GM19463 (cell line): ENCODE measurements around the gene PYGM.

Source experiments
- ATAC-seq: cut with Tn5 transposase; IDR thresholded peaks from one replicate; pipeline ENCODE4 v1.9.1; 2021; ENCODE audit warnings: mild to moderate bottlenecking, moderate library complexity; ENCODE audit not compliant: unreplicated experiment

Gene PYGM

DNA sequence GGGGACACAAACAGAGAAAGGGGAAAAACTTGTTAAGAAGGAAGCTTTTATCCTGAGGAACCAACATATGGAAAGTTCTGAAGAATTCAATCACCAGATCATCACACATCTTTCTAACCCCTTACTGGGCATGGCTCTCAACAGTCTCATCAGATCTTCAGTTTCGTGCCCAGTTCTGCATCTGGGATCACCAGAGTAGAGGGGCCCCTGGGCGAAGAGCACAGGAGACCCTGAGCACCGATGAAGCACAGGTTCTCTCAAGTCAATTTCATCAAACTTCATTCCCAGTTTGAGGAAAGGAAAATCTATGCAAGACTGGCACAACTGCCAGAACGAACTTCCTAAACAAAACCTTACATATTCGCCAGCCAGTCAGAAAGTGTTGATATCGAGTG lies 8.5 kb upstream of the PYGM start:
- no peak for ATAC-seq

DNA sequence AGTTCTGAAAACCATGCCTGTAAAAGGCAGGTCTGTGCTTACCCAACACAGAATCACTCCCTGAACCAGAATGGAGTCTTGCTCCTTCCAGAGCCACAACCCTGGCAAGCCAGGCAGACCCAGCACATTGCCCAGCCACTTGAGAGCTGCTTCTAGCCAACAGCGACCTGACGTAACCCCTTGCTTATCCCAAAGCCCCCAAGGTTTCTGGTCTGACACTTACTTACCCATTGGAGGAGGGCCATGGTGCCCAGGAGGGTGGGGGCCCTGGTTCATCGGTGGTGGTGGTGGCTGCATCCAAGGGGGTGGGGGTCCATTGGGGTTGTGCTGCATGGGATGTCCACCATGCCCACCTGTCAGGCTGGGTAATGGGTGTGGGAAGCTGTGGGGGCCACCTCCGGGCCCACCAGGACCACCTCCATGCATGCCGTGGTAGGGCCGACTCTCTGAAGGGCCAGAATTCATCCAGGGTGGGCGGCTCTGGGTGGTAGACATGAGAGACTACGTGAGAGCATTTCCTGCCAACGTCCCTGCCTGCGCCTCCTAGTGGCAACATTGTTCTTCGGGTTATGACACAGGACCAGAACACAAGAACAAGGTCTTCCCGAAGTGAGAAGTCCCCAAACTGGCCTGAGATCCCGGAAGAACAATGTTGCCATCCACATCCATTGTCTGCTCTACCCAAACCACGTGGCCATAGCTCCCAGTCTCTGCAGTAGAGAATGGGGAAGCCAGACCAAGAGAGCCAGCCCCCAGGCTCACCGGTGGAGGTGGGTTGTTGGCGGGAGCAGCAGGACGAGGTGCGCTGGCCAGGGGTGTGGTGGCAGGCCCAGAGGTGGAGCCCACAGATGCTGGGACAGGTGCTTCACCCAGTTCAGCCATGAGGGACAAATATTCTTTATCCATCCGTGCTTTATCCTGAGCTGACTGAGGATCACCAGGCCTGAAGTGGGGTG lies 7.8 kb upstream of the PYGM start:
- no peak for ATAC-seq

DNA sequence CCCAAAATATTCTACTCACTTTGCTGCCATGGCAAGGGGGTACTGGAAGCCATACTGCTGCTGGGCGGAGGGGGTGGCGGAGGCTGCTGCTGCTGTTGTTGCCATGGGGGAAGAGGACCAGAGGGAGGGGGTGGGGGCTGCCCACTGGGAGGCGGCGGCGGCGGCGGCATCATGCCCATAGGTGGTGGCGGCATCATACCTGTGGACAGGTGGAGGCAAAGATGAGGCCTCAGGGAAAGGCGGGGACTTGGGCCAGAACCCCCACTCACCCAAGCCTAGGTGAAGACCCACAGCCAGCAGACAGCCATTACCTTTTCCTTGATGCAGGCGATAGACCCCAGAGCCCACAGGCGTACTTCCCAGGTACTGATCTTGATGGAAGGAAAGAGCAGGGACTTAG lies 7.1 kb upstream of the PYGM start:
- ATAC-seq: no peak

DNA sequence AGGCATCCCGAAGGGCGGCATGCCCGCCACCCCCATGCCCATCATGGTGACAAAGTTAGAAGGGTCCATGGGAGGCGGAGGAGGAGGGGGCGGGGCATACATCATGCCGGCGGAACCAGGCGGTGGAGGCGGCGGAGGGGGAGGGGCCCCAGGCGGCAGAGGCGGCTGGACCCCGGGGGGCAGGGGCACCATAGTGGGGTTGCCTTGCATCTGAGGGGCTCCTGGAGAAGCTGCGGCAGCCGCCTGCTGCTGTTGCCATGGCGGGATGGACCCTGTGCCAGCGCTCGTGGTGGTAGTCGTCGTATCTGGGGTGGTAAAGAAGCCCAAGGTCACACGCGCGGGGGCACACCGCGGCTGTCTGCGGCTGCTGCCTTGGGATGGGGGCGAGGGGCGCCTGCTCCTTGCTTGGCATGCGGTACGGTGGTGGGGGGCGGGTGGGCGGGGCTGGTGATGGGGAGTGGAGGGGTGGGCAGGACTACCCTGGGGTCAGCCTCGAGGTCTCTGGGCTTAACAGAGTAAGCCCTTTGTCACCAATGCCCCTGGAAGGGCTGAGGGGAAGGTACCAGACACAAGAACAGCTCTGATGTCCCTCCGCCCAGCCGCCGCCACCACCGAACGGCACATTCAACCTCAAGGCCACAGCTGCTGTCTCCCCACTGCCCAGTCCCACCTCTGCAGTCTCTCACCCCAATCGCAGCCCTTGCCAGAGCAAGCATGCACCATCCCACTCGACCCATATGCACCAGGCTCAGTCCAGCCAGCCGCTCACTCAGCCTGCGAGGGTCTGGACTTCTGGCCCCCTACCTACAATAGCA lies 6.3 kb upstream of the PYGM start:
- ATAC-seq: no peak

DNA sequence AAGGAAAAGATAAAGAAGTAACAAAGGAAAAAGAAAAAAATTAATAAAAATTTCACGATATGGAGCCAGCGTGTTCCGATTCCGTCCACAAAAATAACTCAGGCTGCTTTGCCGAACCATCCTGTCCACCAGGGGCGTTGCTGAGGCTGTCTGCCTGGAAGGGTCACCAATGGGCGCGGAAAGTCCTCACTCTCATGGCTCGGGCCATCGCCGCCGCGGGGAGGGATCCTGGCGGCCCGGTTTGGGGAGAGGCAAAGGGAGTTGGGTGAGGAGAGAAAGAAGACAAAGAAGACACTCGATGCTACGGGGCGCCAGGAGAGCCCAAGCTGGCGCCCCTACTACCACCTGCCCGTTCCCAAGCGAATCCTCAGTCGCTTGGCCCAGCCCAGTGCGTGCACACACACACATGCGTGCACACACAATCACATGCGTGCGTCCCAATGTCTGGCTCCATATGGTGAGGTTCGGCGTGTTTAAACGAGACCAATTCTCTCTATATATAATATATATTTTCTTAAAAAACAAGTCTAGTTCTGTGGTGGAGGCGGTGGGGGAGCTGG lies 5.6 kb upstream of the PYGM start:
- ATAC-seq: no peak

DNA sequence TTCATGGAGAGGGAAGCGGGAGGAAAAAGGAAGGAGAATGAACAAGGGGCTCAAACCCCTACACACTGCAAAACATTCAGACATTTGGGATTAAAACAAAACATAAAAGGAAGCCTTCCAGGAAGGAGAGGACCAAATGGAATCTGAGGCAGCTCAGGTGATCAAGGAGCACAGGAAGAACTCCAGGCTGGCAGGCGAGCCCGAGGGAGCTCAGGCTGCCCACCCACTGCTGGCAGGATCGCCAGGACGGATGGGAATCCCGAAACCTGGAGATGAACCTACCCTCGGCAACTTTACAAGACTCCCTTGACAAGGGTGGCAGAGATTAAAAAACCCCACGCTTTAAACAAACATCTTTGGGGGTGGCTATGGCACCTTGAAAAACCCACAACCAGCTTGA lies 5.0 kb upstream of the PYGM start:
- ATAC-seq: no peak

DNA sequence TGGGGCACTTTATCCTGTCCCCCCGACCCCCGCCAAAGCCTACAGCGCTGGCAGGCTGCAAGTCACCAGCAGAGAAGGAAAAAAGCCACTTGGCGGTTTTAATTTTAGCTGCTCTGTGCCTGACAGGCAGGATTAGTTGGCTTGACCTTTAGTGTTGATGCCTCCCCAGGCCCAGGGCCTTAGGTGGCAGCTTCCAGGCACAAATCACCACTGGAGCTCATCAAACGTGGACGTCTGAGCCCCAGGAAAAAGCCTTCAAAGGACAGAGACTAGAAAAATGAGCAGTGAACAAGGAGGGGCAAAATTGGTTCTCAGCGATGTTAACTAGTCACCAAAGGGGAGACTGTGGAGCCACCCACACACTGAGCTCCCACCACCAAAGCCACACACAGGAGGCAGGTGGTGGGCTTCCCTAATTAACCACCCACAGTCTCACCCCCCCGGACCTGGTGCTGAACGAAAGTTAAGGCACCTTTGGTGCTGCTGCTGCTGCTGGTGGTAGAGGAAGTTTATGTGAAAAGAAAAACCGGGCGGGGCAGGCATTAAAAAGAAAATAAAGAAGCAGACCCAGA lies 4.4 kb upstream of the PYGM start:
- ATAC-seq: no peak

DNA sequence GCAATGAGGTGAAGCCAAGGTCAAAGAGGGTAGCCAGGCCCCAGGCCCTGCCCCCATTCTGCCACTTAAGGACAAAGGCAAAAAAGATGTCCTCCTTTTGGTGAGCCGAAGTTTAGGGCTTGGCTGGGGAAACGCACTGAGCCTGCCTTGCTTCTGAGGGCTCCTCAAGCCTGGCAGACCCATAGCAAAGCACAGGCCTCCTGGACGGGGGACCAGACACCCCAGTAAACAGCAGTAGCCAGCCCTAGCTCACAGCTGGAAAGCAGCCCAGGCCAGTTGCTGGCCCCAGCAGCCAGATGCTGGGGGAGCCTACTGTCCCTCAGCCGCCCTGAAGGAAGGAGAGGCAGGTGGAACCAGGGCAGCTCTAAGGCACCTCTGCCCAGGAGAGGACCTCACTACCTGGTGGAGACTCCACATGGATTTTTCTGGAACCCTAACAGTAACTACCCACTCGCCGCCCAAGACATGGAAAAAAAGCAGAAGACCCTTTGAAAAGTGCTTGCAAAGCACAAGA lies 3.8 kb upstream of the PYGM start:
- no peak for ATAC-seq

DNA sequence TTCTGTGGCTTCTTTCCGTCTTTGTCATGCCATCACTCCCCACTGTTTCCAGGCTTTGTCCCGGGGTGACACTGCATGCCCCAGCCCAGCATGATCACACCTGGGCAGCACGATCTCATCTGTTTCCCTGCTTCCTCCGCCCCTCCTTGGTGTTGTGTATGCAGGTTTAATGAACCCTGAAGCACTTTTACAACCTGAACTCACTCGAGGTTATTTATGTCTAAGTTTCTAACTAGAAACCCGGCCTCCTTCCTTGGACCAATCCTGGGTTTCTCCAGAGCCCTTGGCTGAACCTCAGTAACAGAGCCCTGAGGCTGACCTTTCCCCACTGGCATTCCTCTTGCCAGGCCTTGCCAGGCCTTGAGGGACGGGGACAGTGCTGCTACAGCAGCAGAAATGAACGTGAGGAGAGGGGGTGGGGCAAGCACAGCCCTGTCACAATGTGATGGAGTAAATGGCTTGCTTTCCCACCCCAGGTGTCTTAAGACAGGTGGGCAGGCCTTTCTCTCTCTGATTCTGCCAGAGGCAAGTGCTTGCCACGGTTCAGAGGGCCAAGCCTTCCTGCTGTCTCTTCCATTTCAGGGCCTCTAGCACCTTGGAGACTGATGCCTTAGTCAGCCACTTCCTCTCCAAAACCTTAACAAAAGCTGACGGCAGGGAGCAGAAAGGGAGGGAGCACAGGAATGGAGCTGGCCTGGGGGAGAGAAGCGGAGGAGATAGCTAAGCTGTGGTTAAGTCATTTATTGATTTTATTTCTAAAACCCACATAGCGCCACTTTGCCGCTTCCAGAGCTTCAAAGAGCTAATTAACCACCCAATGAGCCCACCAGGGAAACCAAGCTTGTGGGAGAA lies 3.1 kb upstream of the PYGM start:
- no peak for ATAC-seq

DNA sequence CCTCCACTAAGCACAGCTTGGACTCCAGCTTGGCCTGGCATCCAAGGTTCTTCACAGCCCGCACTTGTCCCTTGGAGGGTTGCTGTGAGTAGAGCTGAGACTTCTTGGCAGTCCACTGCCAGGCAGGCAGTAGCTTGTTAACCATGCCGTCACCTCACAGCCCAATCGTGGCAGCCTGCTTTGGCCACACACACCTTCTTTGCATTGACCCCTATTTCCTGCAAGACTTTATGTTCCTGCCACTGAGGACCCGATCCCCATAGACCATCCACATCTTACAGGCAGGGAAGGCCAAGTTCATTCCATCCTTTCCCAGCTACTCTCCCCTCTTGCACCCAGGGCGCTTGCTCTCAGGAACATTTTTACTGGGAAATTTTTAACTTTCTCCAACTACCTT lies 2.5 kb upstream of the PYGM start:
- ATAC-seq: no peak

DNA sequence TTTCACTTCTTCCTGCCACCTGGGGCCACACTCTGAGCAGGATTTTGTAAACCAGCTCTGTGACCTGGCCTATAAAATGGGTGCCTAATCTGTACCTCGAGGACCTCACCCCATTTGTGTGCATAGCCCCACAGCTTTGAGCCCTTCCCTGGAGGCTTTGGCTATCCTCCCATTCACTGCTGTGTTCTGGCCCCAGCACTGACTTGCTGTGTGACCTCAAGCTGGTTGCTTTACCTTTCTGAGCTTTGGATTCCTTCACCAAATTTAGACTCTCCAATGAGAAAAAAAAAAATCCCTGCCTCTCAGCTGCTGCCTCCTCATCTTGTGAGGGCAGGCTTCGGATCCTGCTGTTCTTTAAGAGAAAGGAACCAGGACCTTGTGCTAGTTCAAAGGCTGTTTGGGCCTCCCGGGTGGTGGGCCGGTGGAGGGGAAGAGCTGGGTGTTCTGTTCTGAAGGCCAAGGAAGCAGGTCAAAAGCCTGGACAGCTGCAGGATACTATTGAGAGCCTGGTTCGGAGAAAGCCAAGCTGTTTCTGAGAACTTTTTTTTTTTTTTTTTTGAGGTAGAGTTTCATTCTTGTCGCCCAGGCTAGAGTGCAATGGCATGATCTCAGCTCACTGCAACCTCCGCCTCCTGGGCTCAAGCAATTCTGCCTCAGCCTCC lies 1.1 kb upstream of the PYGM start:
- no peak for ATAC-seq

DNA sequence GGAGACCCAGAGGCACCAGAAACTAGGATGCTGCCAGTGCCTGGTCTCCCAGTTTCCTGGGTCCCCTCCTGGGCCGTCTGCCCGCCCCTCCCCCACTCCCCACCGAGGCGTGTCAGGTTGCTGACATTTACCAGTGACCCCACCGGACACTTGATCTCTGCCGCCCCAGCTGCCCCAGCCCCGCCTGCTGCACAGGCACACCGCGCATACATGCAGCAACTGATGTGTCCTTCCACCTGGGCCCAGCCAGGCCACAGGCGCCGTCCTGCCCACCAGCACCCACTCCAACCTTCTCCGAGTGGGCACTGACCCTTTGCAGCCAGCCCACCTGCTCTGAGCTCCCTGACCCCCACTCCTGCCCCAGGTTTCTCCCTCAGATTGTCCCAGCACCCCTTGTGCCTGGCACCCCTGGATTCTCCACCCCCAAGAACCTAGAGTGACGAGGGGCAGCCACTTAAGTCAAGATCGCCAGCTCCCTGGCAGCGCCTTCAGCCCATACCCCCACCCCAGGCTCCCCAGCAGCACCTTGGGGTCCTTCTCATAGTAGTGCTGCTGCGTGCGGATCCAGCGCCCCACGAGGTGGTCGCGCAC lies 548 bp downstream of the PYGM start:
- ATAC-seq: no peak

DNA sequence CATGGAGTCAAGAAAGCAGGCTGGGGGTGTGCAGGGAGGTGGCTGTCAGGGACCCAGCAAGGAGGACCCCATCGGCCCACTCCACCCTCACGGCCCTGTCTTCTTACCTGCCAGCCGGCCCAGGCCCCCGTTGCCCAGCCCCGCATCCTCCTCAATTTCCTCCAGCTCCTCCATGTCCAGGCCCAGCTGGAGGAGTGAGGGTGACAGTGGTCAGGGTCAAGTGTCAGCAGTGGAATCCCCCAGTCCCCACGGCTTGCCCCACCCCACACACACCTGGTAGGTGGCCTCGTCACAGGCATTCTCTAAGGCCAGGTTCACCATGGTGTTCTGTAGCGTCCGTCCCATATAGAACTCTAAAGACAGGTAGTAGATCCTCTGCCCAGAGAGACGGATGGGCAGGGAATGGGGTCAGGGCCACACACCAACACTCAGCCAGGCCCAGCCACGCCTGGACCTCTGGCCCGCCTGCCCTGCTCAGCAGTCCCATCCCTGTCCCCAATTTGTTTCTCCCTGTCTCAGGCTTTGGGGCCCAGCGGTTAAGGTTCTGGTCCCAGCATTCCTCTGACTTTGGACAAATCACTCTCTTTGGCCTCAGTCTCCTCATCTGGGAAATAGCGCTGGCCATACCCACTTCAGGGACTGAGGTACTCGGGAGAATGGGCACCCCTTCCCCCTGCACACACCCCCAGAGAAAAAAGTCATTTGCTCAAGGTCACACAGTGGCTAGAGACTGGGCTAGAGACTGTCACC lies 1.3 kb downstream of the PYGM start:
- ATAC-seq: no peak

DNA sequence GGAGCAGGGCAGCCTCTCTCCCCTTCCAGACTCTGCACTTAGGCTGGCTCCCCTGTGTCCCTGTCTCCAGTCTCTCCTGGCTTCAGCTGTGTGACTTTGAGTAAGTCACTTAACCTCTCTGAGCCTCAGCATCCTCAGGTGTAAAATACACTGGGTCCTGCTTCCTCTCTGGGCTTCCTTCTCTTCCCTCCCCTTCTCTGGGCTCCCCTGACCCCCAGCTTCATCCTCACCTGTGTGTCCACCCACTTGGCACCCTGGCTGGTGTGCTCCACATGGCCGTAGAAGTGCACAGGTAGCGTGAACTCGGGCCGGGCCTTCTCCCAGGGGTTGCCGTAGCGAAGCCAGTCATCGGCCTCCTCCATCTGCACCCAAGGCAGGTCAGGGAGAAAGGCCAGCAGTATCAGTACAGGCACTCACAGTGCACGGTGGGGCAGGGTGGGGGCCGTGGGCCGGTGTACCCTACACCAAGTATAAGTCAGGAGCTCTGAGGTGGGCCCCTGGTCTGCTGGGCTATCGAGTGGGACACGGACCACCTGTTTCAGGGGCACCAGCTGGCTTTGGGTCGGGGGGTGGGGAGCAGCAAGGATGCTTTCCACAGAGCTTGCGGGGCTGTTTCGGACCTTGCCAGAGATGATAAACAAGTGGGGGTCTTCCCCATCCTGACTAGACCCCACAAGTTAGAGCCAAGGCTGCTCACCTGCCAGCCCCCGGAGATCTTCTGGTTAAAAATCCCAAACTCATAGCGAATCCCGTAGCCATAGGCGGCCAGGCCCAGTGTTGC lies 2.0 kb downstream of the PYGM start:
- no peak for ATAC-seq

DNA sequence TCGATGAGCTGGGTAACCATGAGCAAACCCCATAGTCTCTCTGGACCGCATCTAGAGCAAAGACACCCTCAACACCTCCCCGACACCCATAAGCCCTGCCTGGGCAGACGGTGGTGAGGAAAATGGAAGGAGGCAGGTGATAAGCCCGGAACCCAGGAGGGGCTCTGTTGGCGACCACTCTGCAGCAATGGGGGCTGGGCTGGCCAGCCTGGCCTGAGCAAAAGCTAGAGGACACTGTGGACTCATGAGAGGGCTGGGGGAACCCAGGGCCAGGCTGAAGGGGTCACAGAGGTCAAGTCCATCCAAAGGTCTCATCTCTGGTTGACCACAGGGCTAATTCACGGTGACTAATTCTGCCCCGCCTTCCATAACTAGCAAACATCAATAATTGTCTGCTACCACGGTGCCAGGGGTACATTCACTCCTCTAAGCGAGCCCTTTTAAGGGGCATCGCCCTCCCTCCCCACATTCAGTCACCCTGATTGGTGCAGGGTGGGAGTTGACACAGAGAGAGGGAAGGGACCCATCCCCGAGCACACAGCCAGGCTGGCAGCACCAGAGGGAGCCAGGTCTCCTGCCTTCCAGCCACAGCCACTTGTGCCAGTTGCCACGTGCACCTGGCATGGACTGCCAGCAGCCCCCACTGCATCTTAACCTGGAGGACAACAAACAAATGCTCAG lies 4.0 kb downstream of the PYGM start:
- no peak for ATAC-seq

DNA sequence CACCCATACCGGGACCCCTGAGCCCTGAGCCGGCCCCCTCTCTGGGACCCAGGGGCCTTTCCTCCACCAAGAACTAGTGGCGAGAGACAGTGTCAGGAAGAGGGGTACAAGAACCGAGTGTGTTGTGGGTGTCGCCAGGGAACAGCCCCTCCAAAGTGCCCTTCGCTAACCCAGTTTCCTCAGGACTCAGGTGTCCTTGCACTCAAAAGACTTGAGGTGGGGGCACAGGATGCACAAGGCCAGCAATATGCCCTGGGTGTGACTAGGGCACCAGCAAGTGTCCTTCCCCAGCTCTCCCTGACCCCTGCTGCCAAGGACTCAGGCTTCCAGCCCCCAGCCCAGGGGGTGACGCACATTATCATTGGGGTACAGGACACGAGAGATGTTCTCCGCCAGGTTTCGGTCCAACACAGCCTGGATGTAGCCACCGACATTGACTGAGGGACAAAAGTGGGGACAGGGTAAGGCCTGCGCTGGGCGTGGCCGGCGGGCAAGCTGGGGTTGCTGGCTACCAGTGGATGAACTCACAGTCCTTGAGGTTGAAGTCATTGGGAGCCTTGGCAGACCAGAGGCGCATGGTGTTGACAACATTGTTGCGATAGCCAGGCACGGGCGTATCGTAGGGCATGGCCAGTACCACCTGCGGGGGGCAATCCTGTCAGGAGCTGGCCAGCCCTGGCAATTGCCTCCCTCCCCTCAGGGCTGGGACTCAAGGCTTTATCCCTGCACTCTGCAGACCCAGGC lies 4.7 kb downstream of the PYGM start:
- ATAC-seq: no peak
